MM.1S (cell line): ENCODE data around the gene SLITRK2.

Experiments
- DNase-seq: peaks from one replicate; pipeline ENCODE4 v3.0.0-alpha.2; 2015
- H2AFZ ChIP-seq: fragments of 300-600 bp; sonication (generic); 2 replicates; pipeline ENCODE4 v1.6.0; 2016; ENCODE audit warnings: antibody characterized with exemption, low read length
- H3F3A ChIP-seq: fragments of 300-600 bp; sonication (generic); 2 replicates; pipeline ENCODE4 v1.6.1; 2016; ENCODE audit warnings: mild to moderate bottlenecking, antibody characterized with exemption, low read length, moderate library complexity, mixed read lengths; ENCODE audit not compliant: insufficient read depth
- H3K27ac ChIP-seq: fragments of 300-600 bp; sonication (generic); 2 replicates; pipeline ENCODE4 v1.5.1; 2016; ENCODE audit warnings: mild to moderate bottlenecking, low read length
- H3K27me3 ChIP-seq: fragments of 300-600 bp; sonication (generic); replicated peaks from 2 replicates; pipeline ENCODE4 v1.6.0; 2016; ENCODE audit warnings: low read length; ENCODE audit not compliant: insufficient read depth
- H3K36me3 ChIP-seq: fragments of 300-600 bp; sonication (generic); replicated peaks from 2 replicates; pipeline ENCODE4 v1.6.1; 2016; ENCODE audit warnings: mild to moderate bottlenecking, low read length, mixed read lengths; ENCODE audit not compliant: insufficient read depth
- H3K4me1 ChIP-seq: fragments of 300-600 bp; sonication (generic); 2 replicates; pipeline ENCODE4 v1.6.1; 2016; ENCODE audit warnings: low read length, mixed read lengths
- H3K4me2 ChIP-seq: fragments of 300-600 bp; sonication (generic); 2 replicates; pipeline ENCODE4 v1.6.0; 2016; ENCODE audit warnings: low read depth, low read length
- H3K4me3 ChIP-seq: fragments of 300-600 bp; sonication (generic); 2 replicates; pipeline ENCODE4 v1.5.1; 2016; ENCODE audit warnings: low read length, mixed read lengths
- H3K79me2 ChIP-seq: fragments of 300-600 bp; sonication (generic); 2 replicates; pipeline ENCODE4 v1.6.1; 2016; ENCODE audit warnings: mixed run types, low read length, mixed read lengths
- H3K9ac ChIP-seq: fragments of 300-600 bp; sonication (generic); 2 replicates; pipeline ENCODE4 v1.6.1; 2016; ENCODE audit warnings: low read length, mixed read lengths
- H3K9me2 ChIP-seq: fragments of 300-600 bp; sonication (generic); replicated peaks from 2 replicates; pipeline ENCODE4 v1.6.1; 2016; ENCODE audit warnings: mild to moderate bottlenecking, low read length, mixed read lengths; ENCODE audit not compliant: insufficient read depth
- H3K9me3 ChIP-seq: fragments of 300-600 bp; sonication (generic); replicated peaks from 2 replicates; pipeline ENCODE4 v1.6.1; 2016; ENCODE audit warnings: mild to moderate bottlenecking, low read length, mixed read lengths; ENCODE audit not compliant: insufficient read depth
- H4K20me1 ChIP-seq: fragments of 300-600 bp; sonication (generic); 2 replicates; pipeline ENCODE4 v1.6.1; 2016; ENCODE audit warnings: mild to moderate bottlenecking, low read length, moderate library complexity, mixed read lengths; ENCODE audit not compliant: insufficient read depth
- EZH2 ChIP-seq: fragments of 300-600 bp; sonication (generic); optimal IDR thresholded peaks from 2 replicates; pipeline ENCODE3; 2017; ENCODE audit warnings: low read depth, mild to moderate bottlenecking, antibody characterized with exemption, low read length, mixed read lengths
- EZH2phosphoT487 ChIP-seq: fragments of 300-600 bp; sonication (generic); IDR thresholded peaks from 2 replicates; pipeline ENCODE4 v1.6.1; 2018; ENCODE audit warnings: antibody characterized with exemption, low read length
- TF ChIP-seq, protein P1 (sequence below): fragments of 300-600 bp; sonication (generic); IDR thresholded peaks from 2 replicates; pipeline ENCODE4 v1.5.1; 2016; ENCODE audit warnings: antibody characterized with exemption, low read length, mixed read lengths

SLITRK2 gene

DNA sequence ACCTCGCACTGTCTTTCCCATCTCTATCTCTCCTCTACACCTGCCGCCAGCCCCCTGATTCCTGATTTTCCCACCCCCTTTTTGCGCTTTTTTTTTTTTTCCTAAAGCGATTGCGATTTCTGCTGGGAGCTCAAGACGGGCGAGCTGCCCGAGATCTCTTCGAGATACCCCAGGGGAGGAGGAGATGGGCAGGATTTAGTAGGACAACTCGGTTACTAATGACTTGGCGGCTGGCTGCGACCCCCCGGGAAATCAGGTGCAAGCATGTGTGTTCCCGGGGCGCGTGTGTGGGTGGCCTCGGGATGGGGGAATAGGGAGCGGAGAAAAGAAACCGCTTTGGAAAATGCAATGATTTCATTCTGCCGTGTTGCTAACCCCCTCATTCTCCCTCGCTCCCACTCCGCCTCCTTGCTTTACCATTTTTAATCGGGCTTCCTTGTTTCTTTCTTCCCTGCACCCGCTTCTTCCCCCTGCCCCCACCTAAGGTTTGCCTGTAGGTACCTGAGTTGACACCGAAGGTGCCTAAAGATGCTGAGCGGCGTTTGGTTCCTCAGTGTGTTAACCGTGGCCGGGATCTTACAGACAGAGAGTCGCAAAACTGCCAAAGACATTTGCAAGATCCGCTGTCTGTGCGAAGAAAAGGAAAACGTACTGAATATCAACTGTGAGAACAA lies 4.4 kb downstream of the SLITRK2 start:
- Histone ChIP-seq H3K4me1 (no peaks in the 10 kb centered on the region), H3K27ac (no peak overlapping the region), H3K9ac (no peak overlapping the region), H3K4me3 (no peak overlapping the region), H3F3A (no peaks in the 10 kb centered on the region), H2AFZ (no peak overlapping the region), H3K9me3 (no peaks in the 10 kb centered on the region), H3K27me3 (no peaks in the 10 kb centered on the region), H3K79me2 (no peaks in the 10 kb centered on the region), H3K4me2 (no peak overlapping the region), H3K9me2 (no peaks in the 10 kb centered on the region), H4K20me1 (no peaks in the 10 kb centered on the region), H3K36me3 (no peaks in the 10 kb centered on the region)
- no peak for DNase-seq
- no peak for TF ChIP-seq EZH2
- TF ChIP-seq EZH2phosphoT487, result no peak
- TF ChIP-seq, protein P1, sequence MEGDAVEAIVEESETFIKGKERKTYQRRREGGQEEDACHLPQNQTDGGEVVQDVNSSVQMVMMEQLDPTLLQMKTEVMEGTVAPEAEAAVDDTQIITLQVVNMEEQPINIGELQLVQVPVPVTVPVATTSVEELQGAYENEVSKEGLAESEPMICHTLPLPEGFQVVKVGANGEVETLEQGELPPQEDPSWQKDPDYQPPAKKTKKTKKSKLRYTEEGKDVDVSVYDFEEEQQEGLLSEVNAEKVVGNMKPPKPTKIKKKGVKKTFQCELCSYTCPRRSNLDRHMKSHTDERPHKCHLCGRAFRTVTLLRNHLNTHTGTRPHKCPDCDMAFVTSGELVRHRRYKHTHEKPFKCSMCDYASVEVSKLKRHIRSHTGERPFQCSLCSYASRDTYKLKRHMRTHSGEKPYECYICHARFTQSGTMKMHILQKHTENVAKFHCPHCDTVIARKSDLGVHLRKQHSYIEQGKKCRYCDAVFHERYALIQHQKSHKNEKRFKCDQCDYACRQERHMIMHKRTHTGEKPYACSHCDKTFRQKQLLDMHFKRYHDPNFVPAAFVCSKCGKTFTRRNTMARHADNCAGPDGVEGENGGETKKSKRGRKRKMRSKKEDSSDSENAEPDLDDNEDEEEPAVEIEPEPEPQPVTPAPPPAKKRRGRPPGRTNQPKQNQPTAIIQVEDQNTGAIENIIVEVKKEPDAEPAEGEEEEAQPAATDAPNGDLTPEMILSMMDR, result no peak

DNA sequence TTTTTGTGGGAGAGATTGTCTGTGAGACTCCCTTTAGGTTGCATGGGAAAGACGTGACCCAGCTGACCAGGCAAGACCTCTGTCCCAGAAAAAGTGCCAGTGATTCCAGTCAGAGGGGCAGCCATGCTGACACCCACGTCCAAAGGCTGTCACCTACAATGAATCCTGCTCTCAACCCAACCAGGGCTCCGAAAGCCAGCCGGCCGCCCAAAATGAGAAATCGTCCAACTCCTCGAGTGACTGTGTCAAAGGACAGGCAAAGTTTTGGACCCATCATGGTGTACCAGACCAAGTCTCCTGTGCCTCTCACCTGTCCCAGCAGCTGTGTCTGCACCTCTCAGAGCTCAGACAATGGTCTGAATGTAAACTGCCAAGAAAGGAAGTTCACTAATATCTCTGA lies 5.5 kb downstream of the SLITRK2 start:
- TF ChIP-seq, protein P1, result no peak
- TF ChIP-seq EZH2phosphoT487, result no peak
- TF ChIP-seq EZH2, result no peak
- Histone ChIP-seq H3K4me1 (no peaks in the 10 kb centered on the region), H3K9me2 (no peaks in the 10 kb centered on the region), H3F3A (no peaks in the 10 kb centered on the region), H3K79me2 (no peaks in the 10 kb centered on the region), H3K4me2 (no peak overlapping the region), H3K36me3 (no peaks in the 10 kb centered on the region), H2AFZ (no peak overlapping the region), H3K9me3 (no peaks in the 10 kb centered on the region), H3K27me3 (no peaks in the 10 kb centered on the region), H3K9ac (no peak overlapping the region), H3K4me3 (no peak overlapping the region), H3K27ac (no peak overlapping the region), H4K20me1 (no peaks in the 10 kb centered on the region)
- DNase-seq, result no peak

DNA sequence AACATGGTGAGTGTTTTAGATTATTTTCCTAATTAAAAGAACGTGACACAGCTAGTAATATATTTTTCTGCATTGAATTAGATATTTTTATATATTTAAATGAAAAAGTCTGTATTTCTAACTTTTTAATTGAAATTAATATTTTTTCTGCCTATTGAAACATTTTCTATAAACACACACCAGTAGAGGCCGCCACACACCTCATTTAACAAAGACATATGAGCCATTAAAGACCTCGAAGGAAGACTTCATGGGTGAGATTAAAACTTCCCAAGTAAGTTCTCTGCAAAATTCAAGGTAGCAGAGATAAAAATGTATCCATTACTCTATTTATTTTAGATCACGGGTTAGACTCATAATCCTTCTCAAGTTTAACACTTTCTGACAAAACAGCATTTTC lies 8.3 kb downstream of the SLITRK2 start:
- no peaks in the 10 kb centered on the region for H3K9me3 ChIP-seq
- peak; percentile 25 for DNase-seq
- no peaks in the 10 kb centered on the region for H3F3A ChIP-seq
- no peak overlapping the region for H3K4me3 ChIP-seq
- no peaks in the 10 kb centered on the region for H3K27me3 ChIP-seq
- H3K9me2 ChIP-seq, result no peaks in the 10 kb centered on the region
- H4K20me1 ChIP-seq, result no peaks in the 10 kb centered on the region
- H2AFZ ChIP-seq, result no peak overlapping the region
- no peaks in the 10 kb centered on the region for H3K36me3 ChIP-seq
- no peaks in the 10 kb centered on the region for H3K79me2 ChIP-seq
- no peak overlapping the region for H3K9ac ChIP-seq
- H3K27ac ChIP-seq, result no peak overlapping the region
- TF ChIP-seq, protein P1, result peak; percentile 22
- no peak for TF ChIP-seq EZH2
- no peak overlapping the region for H3K4me2 ChIP-seq
- no peaks in the 10 kb centered on the region for H3K4me1 ChIP-seq
